ENCODE results near the gene ZIC5. TPM values are rescaled to one million over a fixed set of nuclear protein-coding genes. Genes with fewer than 3 reads are reported as not detected.

ZIC5 gene
- total RNA-seq, 2 donors from 2014 or later, result not detected

- peaks cover 0 to 10% (median 2%) of the 10 kb centered on the region in 3 donors for H3K9me3 ChIP-seq
- no peaks in the 10 kb centered on the region for H3K36me3 ChIP-seq (replicated peaks in 1 of 2; ENCODE audit: insufficient read depth in 1 of 2, low read depth in 2 of 2)
- intact Hi-C loops (cut with DNase I), result no loop called here
- no peak overlapping the region for H3K27ac ChIP-seq
- ATAC-seq, result no peak
- DNase-seq, result no peak
- WGBS, 2 donors, result 28 to 31% methylated on average over 1 of the region's 1 CpG
- no peak overlapping the region for H3K4me3 ChIP-seq
- H3K4me1 ChIP-seq, result peaks cover 13% of the 10 kb centered on the region
- TF ChIP-seq POLR2A (IDR thresholded peaks at IDR 0.05) (no peak), CTCF (IDR thresholded peaks at IDR 0.05) (no peak)
- H3K27me3 ChIP-seq, result peaks cover 19 to 82% of the 10 kb centered on the region in 2 donors
These were observed 23.1 kb upstream of the ZIC5 start for GRCh38 chr13:99994638-99995020.

- H3K36me3 ChIP-seq (replicated peaks in 1 of 2; ENCODE audit: insufficient read depth in 1 of 2, low read depth in 2 of 2), result no peaks in the 10 kb centered on the region
- DNase-seq, result no peak
- H3K27me3 ChIP-seq, result peaks cover 19 to 89% of the 10 kb centered on the region in 2 donors
- peaks cover 0 to 11% (median 2%) of the 10 kb centered on the region in 3 donors for H3K9me3 ChIP-seq
- no peak overlapping the region for H3K27ac ChIP-seq
- intact Hi-C loops (cut with DNase I), result no loop called here
- H3K4me3 ChIP-seq, result no peak overlapping the region
- no peak for TF ChIP-seq CTCF (IDR thresholded peaks at IDR 0.05)
- TF ChIP-seq POLR2A (IDR thresholded peaks at IDR 0.05), result no peak
- peaks cover 16% of the 10 kb centered on the region for H3K4me1 ChIP-seq
- WGBS, 2 donors, result 11 to 14% methylated on average over 9 of the region's 9 CpGs
- ATAC-seq, result no peak
These were observed 22.4 kb upstream of the ZIC5 start for GRCh38 chr13:99993660-99994637.

- no peak for TF ChIP-seq CTCF (IDR thresholded peaks at IDR 0.05)
- no peak for TF ChIP-seq POLR2A (IDR thresholded peaks at IDR 0.05)
- H3K27ac ChIP-seq, result no peak overlapping the region
- ATAC-seq, result no peak
- WGBS, 2 donors, result 10 to 18% methylated on average over 3 of the region's 3 CpGs
- no peak overlapping the region for H3K4me3 ChIP-seq
- H3K27me3 ChIP-seq, result peaks cover 19 to 97% of the 10 kb centered on the region in 2 donors
- no peaks in the 10 kb centered on the region for H3K36me3 ChIP-seq (replicated peaks in 1 of 2; ENCODE audit: insufficient read depth in 1 of 2, low read depth in 2 of 2)
- peaks cover 16% of the 10 kb centered on the region for H3K4me1 ChIP-seq
- intact Hi-C loops (cut with DNase I), result no loop called here
- DNase-seq, result no peak
- peaks cover 0 to 11% (median 2%) of the 10 kb centered on the region in 3 donors for H3K9me3 ChIP-seq
These were observed 21.4 kb upstream of the ZIC5 start for GRCh38 chr13:99992949-99993351.

GRCh38 chr13:99991828-99992775 lies 20.5 kb upstream of the ZIC5 start:
- TF ChIP-seq CTCF (IDR thresholded peaks at IDR 0.05) (no peak), POLR2A (IDR thresholded peaks at IDR 0.05) (no peak)
- no peaks in the 10 kb centered on the region for H3K36me3 ChIP-seq (replicated peaks in 1 of 2; ENCODE audit: insufficient read depth in 1 of 2, low read depth in 2 of 2)

More at GRCh38 chr13:99991828-99992775, 20.5 kb upstream of the ZIC5 start:
- H3K9me3 ChIP-seq, result peaks cover 0 to 11% (median 2%) of the 10 kb centered on the region in 3 donors
- ATAC-seq (no peak), DNase-seq (no peak)
- peaks cover 16% of the 10 kb centered on the region for H3K4me1 ChIP-seq
- no peak overlapping the region for H3K4me3 ChIP-seq
- intact Hi-C loops (cut with DNase I), result no loop called here
- no peak overlapping the region for H3K27ac ChIP-seq
- 10 to 16% methylated on average over 34 to 36 of the region's 36 CpGs for WGBS, 2 donors
- peaks cover 19 to 97% of the 10 kb centered on the region in 2 donors for H3K27me3 ChIP-seq

Data from body of pancreas (tissue), 4 donors.